IPS-20b (cell line): ENCODE data around the gene PMEPA1.

Experiments used
- H3K27ac ChIP-seq: one replicate; pipeline ENCODE4 v1.5.1; 2013; ENCODE audit warnings: low read length
- H3K27me3 ChIP-seq: 2 replicates; pipeline ENCODE4 v1.6.1; 2013; ENCODE audit warnings: mild to moderate bottlenecking, low read length, inconsistent platforms; ENCODE audit not compliant: insufficient read depth
- H3K36me3 ChIP-seq: 2 replicates; pipeline ENCODE4 v1.6.1; 2013; ENCODE audit warnings: low read depth, mild to moderate bottlenecking, inconsistent platforms, low read length, moderate library complexity; ENCODE audit not compliant: insufficient read depth
- H3K4me1 ChIP-seq: 2 replicates; pipeline ENCODE4 v1.6.1; 2013; ENCODE audit warnings: mild to moderate bottlenecking, control low read depth, inconsistent platforms, low read length, moderate library complexity; ENCODE audit not compliant: insufficient read depth
- H3K4me3 ChIP-seq: 2 replicates; pipeline ENCODE4 v1.5.1; 2013; ENCODE audit warnings: mild to moderate bottlenecking, low read length, inconsistent platforms
- H3K9ac ChIP-seq: 2 replicates; pipeline ENCODE4 v1.6.1; 2013; ENCODE audit warnings: low read depth, mild to moderate bottlenecking, inconsistent platforms, low read length, moderate library complexity
- H3K9me3 ChIP-seq: 2 replicates; pipeline ENCODE4 v1.6.1; 2013; ENCODE audit warnings: mild to moderate bottlenecking, low read depth, low read length, inconsistent platforms; ENCODE audit not compliant: insufficient read depth

PMEPA1 gene

DNA sequence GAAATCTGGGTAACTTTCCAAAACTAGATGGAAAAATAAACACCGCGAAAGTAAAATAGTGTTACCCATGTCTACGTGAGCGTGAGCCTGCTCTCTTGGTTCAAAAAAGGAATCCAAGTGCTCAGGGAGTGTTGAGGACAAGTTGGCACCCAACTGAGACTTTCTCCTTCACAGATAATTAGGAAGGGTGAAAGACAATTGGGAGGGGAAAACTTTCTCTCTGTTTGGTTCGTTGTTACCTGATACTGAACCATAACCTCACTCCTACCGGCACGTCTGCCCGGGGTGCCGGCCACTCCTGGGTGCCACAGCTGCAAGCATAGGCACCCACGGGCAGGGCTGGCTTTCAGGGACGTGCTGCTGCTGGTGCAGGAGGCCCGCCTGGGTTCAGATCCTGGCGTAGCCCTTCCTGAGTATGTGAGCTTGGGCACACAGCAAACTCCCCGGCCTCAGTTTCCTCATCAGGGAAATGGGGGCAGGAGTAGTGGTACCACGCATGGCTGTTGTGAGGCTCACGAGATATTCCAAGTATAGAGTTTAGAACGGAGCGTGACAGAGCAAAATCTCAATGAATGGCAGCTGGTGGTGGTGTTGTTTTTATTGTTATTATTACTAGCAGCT lies 38.2 kb upstream of the PMEPA1 start:
- no peaks in the 10 kb centered on the region for H3K9me3 ChIP-seq
- no peak overlapping the region for H3K4me3 ChIP-seq
- H3K36me3 ChIP-seq, result no peaks in the 10 kb centered on the region
- H3K27me3 ChIP-seq, result no peaks in the 10 kb centered on the region
- H3K9ac ChIP-seq, result no peak overlapping the region
- no peaks in the 10 kb centered on the region for H3K4me1 ChIP-seq
- H3K27ac ChIP-seq, result no peak overlapping the region

DNA sequence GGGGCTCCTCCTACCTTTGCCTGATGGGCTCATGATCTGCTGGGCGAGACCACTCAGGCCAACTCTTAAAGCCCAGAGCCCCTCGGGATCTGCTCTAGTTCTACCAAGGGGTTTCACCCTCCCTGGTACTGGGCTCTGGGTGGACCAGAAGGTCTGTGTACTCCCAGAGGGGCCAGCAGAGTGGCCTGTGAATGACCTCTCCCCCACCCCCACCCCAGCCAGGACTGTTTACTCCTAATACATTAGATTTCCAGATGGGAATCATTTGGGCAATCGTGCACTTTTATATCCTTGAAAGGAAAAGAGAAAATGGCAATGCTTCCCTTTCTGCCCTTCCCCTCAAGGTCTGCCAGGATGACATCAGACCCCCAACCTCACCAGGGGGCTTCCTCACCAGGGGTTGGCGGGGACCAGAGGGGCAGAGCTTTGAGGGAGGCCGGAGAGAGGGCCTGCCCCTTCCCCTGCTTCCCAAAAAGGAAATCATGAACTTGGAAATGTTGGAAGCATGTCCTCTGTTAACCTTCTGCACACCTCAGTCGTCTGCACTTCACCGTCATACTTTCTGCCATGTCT lies 37.1 kb upstream of the PMEPA1 start:
- Histone ChIP-seq H3K9me3 (no peaks in the 10 kb centered on the region), H3K4me1 (no peaks in the 10 kb centered on the region), H3K9ac (no peak overlapping the region), H3K36me3 (no peaks in the 10 kb centered on the region), H3K27me3 (no peaks in the 10 kb centered on the region), H3K27ac (no peak overlapping the region), H3K4me3 (no peak overlapping the region)

DNA sequence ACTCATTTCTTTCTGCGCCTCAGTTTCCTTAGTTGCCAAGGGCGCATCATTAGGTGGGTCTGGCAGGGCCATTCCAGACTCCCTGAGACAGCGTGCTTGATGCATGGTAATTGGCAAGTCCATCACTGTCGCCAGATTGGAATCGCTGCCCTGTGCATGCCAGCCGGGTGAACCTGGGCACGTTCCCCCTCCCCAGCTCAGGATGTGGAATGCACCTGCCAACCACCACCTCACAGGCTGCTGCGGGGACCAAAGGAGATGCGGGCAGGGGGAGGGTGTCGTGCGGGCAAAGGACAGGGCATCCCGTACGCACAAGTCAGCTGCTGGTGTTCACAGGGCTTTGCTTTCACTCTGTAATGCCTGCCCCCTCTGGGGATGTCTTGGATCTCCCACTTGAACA lies 36.4 kb upstream of the PMEPA1 start:
- Histone ChIP-seq H3K4me3 (no peak overlapping the region), H3K36me3 (no peaks in the 10 kb centered on the region), H3K4me1 (no peaks in the 10 kb centered on the region), H3K9me3 (no peaks in the 10 kb centered on the region), H3K27ac (no peak overlapping the region), H3K27me3 (no peaks in the 10 kb centered on the region), H3K9ac (no peak overlapping the region)

DNA sequence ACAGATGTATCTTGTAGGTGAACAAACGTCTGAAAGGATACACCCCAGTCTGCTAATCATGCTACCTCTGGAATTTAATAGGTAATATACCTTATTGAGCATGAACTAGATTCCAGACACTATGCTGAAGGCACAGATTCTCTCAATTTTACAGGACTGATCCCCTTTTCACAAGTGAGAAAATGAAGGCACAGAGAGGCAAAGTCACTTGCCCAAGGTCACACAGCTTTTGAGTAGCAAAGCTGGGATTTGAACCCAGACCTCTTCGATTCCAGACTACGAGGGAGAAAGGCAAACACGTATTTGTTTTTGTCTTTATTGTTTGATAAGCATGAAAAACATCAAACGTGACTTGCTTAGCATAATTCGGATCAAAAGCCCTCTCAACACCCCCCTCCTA lies 34.4 kb upstream of the PMEPA1 start:
- Histone ChIP-seq H3K4me1 (no peaks in the 10 kb centered on the region), H3K9ac (no peak overlapping the region), H3K9me3 (no peaks in the 10 kb centered on the region), H3K27me3 (no peaks in the 10 kb centered on the region), H3K4me3 (no peak overlapping the region), H3K36me3 (no peaks in the 10 kb centered on the region), H3K27ac (no peak overlapping the region)

DNA sequence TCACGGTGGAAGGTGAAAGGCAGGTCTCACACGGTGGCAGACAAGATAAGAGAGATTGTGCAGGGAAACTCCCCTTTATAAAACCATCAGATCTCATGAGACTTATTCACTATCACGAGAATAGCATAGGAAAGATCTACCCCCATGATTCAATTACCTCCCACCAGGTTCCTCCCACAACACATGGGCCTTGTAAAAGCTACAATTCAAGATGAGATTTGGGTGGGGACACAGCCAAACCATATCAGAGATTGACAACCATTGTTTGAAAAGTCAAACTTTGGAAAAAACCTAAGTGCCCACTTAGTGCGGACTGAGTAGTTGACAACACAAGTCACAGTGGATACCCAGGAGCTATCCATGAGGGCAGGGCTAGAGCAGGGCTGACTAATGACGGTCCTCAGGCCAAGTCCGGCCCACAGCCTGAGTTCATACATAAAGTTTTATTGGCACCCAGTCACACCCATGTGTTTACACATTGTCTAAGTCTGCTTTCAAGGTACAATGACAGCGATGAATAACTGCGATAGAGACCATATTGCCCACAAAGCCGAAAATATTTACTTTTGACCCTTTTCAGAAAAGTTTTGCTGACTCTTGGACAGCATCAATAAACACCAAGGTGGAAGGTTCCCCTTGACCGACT lies 33.8 kb upstream of the PMEPA1 start:
- H3K27ac ChIP-seq, result no peak overlapping the region
- H3K36me3 ChIP-seq, result no peaks in the 10 kb centered on the region
- H3K4me3 ChIP-seq, result no peak overlapping the region
- H3K4me1 ChIP-seq, result no peaks in the 10 kb centered on the region
- no peaks in the 10 kb centered on the region for H3K27me3 ChIP-seq
- H3K9ac ChIP-seq, result no peak overlapping the region
- no peaks in the 10 kb centered on the region for H3K9me3 ChIP-seq

DNA sequence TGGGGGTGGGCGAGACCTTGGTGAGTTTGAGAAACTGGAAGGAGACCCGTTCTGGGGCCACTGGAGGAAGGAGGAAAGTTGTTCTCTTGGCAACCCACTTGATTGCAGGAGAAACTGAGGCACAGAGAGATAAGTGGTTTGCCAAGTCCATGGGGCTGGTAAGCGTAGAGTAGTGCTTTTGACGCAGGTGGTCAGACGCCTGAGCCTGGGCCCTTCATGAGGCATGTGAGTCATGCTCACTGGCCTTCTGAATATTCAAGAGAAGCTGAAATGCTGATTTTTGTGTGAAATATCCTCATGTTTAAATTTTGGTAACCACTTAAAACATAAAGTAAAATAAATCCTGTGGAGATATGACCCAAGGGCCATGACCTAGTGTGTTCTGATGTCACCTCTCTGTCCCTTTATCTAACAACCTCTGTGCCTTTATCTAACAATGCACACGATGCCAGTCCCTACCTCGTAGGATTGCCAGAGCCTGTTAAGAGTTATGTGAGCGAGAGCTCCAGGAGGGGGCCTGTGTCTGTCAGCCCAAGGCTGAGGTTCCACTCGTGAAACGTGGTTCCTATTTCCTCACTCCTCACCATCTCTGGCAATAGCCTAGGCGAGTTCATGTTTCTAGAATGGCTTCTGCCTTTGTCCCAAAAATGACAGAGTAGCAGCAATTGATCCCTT lies 32.8 kb upstream of the PMEPA1 start:
- H3K27ac ChIP-seq, result no peak overlapping the region
- no peaks in the 10 kb centered on the region for H3K27me3 ChIP-seq
- H3K4me1 ChIP-seq, result no peaks in the 10 kb centered on the region
- no peaks in the 10 kb centered on the region for H3K36me3 ChIP-seq
- H3K9ac ChIP-seq, result no peak overlapping the region
- H3K4me3 ChIP-seq, result no peak overlapping the region
- no peaks in the 10 kb centered on the region for H3K9me3 ChIP-seq

DNA sequence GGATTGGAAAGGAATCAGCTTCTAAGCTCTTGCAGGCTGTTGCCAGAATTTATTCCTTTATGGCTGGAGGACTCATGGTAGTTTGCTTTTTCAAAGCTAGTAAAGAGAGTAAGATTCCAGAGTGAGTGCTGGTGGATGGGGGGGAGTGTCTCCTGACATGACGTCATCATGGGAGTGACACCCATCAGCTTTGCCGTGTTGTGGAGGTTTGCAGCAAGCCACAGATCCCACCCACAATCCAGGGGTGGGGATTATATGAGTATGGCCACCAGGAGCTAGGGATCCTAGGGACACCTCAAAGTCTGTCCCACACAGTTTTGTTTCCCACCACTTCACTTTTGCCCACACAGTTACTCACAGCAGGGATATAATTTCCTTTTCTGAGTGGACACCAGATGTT lies 28.7 kb upstream of the PMEPA1 start:
- no peak overlapping the region for H3K27ac ChIP-seq

DNA sequence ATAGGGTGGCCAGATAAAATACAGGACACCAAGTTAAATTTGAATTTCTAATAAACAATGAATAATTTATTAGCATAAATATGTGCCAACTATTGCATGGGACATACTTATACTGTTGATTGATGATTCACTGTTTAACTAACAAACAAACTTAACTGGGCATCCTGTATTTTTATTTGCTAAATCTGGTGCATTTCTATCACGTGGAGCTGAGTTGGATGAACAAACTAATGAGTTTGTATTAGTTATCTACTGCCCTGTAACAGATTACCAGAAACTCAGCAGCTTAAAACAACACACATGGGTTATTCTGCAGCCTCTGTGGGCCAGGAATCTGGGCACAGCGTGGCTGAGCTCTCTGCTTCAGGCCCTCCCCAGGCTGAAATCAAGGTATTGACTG lies 28.2 kb upstream of the PMEPA1 start:
- Histone ChIP-seq H3K36me3 (no peaks in the 10 kb centered on the region), H3K9me3 (no peaks in the 10 kb centered on the region), H3K27me3 (no peaks in the 10 kb centered on the region), H3K27ac (no peak overlapping the region), H3K9ac (no peak overlapping the region), H3K4me3 (no peak overlapping the region), H3K4me1 (no peaks in the 10 kb centered on the region)

More for the DNA sequence above, 28.7 kb upstream of the PMEPA1 start:
- Histone ChIP-seq H3K36me3 (no peaks in the 10 kb centered on the region), H3K9me3 (no peaks in the 10 kb centered on the region), H3K27me3 (no peaks in the 10 kb centered on the region), H3K9ac (no peak overlapping the region), H3K4me3 (no peak overlapping the region), H3K4me1 (no peaks in the 10 kb centered on the region)

DNA sequence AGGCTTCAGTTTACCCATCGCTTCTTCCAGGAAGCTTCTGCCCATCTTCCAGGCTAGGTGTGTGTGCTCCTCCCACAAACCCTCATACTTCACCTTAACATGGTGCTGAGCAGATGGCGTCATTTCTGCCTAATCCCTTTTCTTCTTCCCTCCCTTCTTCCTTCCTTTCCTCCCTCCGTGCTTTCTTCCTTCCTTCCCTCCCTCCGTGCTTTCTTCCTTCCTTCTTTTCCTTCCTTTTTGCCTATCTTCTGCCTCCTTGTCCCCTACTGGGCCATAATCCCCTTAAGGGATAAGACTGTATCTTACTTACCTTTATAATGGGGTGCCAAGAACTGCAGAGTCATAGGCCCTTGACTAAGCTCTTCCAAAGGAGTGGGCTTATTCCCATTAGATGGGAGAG lies 27.5 kb upstream of the PMEPA1 start:
- no peaks in the 10 kb centered on the region for H3K27me3 ChIP-seq
- H3K9me3 ChIP-seq, result no peaks in the 10 kb centered on the region
- no peak overlapping the region for H3K27ac ChIP-seq
- H3K4me3 ChIP-seq, result no peak overlapping the region
- H3K9ac ChIP-seq, result no peak overlapping the region
- no peaks in the 10 kb centered on the region for H3K4me1 ChIP-seq
- H3K36me3 ChIP-seq, result no peaks in the 10 kb centered on the region

DNA sequence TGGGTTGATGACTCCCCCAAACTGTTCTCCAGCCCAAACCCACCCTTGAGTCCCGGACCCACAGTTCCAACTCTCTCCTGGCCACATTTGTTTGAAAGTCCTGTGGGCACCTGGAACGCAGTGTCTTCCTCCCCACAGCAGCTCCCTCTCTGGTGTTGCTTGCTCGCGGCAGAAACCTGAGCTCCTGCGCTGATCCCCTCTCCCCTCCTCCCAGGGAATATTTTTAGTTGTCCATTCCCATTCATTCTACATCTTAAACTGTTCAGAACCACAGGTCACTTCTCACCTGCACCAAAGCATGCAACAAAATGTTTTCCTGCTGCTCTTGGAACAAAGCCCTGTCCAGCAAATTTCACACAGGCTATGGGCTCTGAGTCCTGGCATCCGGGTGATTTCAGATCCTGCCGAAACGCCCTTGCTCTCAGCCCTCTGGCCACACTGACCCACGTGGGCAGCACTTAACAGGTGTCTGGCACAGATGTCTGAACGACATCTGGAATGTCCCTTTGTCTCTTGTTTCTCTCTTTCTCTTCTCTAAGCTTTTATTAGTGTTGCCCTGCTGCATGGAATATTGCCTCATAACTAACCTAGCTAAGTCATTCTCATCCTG lies 27.0 kb upstream of the PMEPA1 start:
- no peak overlapping the region for H3K27ac ChIP-seq
- no peak overlapping the region for H3K9ac ChIP-seq
- H3K9me3 ChIP-seq, result no peaks in the 10 kb centered on the region

DNA sequence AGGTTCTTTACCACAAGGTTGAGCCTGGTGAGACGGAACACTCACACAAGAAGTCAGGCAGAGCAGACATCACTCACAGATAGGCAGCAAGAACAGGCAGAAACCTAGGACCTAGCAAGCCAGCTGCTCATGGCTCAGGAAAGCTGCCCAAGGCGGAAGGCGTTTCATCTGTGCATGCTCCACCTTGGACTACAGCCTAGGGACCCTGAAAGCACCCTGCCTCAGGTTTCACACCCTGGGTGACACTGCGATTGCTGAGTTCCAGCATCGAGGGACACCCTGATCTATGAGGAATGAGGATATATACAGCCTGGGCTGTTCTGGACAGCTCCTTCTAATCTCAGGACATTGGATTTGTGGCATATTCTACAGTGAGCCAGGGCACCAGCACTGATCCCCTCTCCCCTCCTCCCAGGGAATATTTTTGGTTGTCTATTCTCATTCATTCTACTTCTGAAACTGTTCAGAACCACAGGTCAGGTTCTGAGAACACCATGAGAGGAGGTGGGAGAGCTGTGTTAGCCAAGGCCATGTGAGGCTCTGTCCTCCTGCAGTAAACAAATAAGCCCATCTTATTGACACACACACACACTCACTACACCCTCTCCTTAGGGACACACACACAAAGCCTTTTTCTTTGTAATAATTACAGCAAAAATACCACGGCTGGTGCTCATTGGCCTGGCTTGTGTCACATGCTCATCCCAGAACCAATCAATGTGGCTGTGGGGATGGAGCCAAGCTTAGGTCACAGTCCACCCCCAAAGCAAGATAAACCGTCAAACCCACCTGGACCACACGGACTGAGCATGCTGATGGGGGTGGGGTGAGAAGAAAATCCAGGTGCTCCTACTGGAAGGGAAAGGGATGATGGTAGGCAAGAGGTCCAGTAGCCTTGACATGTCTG lies 26.3 kb upstream of the PMEPA1 start:
- H3K36me3 ChIP-seq, result no peaks in the 10 kb centered on the region
- no peak overlapping the region for H3K4me3 ChIP-seq
- no peak overlapping the region for H3K9ac ChIP-seq
- no peaks in the 10 kb centered on the region for H3K9me3 ChIP-seq
- H3K27ac ChIP-seq, result no peak overlapping the region
- H3K4me1 ChIP-seq, result no peaks in the 10 kb centered on the region
- H3K27me3 ChIP-seq, result no peaks in the 10 kb centered on the region

More for the DNA sequence above, 27.0 kb upstream of the PMEPA1 start:
- Histone ChIP-seq H3K4me1 (no peaks in the 10 kb centered on the region), H3K36me3 (no peaks in the 10 kb centered on the region), H3K27me3 (no peaks in the 10 kb centered on the region), H3K4me3 (no peak overlapping the region)
